Hepatic stellate cell (primary cell): ENCODE data around the gene WASL.
"Not testable (repeated sequence)": the region's sequence is repeated elsewhere in the genome, so short reads cannot be mapped to it uniquely, and the experiment has no call there.

Experiments used
- DNase-seq: peaks from one replicate; pipeline ENCODE4 v3.0.0; 2011; ENCODE audit warnings: low spot score

The WASL gene

DNA sequence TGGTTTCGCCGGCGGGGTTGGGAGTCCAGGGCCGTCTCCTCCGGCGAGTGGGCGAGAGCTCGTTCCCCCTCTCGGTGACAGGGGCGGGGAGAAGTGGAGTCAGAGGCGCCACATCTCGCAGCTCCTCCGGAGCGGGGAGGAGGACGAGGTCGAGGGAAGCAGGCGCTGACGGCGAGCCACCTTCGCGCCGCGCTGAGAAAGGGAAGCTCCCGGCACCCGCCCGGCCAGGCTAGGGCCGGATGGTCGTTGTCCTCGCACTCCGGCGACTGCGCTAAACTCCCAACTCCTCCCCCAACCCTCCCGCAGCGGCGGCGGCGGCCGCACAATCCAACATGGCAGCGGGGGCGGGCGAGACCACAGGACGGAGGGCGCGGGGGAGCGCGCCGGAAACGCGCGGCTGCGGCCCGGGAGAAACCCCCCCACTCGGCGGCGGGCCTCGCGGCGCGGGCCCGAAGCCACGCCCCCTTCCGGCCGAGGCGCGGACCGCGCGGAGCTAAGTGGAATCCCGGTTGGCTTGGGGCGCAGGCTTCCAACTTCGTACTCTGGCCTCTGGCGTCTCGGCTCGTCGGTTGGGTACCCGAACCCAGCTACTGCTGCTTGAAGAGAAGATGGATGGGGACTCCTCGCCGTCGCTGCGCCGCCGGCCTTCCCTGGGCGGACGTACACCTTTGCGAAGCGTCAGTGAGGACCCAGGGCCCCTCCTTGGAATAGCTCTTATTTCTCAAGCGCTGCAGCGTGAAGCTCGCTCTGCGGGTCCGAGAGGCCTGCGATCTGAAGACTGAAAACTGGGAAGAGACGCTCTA is at the start of gene WASL:
WASL (minus strand) TSS at position 270 of the 803 bp plus-strand sequence; CDS start at position 1, 269 bp downstream.
- DNase-seq: peak; percentile 86

DNA sequence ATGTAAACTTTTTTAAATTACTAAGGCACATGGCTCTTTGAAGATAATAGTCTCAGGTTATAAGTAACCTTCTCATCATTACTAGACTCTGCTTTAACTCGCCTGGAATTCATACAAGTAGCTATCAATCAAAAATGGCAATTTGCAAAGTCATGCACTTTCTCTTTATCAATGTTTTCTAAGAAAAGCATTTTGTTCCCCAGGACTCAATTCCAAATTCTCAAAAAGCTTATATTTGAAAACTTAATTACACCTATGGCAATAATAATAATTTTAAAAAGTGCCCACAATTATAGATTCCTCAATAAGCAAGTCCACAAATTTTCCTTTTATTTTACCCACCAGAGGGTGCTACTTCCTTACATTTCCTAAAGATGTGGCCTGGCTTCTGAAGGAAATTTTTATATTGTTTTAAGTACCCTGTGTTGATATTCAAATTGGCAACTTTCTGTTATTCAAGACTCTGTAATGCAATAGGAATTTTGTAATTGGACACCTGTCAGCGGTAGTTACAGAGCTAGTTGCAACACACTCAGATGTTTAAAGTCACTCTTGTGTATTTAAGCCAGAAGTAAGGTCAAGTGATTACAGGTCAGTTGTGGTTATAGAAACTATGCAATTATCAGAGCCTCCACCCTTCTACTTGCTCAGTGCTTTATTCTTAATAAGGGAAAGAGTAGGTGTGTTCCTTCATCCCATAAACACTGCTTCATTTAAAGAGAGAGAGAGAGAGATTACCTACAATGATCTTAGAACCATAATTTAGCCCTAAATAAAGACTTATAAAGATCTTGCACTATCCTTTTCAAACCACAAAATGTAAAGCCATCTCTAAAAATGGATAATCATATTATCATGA is 49.1 kb upstream of the WASL start:
- no peak for DNase-seq

DNA sequence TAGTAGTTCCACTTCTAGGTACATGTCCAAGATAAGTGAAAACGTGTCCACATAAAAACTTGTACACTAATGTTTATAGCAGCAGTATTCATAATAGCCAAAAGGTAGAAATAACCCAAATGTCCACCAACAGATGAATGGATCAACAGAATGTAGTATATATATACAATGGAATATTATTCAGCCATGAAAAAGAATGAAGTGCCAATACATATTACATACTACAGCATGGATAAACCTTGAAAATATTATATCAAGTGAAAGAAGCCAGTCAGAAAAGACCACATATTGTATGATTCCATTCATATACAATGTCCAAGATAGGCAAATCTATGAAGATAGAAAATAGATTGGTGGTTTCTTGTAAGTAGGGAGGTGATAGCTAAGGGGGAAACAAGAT is 47.8 kb upstream of the WASL start:
- no peak for DNase-seq

DNA sequence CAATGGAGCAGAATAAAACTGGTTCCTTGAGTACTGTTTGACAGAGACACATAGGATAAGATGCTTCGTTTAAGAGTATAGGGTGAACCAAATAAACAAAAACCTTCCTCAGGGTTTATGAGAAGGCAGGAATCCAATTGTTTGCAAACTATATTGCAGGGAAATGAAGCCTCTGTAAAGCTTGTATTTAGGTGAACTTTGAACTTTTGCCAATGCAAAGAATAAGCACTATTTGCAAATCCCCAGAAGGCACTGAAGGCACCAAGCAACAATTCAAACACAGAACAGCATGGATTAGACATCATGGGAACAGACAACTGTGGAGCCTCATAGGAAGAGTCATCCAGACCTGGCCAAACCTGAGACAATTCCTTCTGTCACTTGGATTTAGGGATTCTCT is 47.1 kb upstream of the WASL start:
- no peak for DNase-seq

DNA sequence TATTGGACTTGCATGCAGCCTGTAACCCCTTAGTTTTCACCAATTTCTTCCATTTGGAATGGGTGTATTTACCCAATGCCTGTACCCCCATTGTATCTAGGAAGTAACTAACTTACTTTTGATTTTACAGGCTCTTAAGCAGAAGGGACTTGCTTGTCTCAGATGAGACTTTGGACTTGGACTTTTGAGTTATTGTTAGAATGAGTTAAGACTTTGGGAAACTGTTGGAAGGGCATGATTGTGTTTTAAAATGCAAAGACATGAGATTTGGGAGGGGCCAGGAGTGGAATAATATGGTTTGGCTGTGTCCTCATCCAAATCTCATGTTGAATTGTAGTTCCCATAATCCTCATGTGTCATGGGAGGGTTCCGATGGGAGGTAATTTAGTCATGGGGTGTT is 46.3 kb upstream of the WASL start:
- not testable (repeated sequence) for DNase-seq

DNA sequence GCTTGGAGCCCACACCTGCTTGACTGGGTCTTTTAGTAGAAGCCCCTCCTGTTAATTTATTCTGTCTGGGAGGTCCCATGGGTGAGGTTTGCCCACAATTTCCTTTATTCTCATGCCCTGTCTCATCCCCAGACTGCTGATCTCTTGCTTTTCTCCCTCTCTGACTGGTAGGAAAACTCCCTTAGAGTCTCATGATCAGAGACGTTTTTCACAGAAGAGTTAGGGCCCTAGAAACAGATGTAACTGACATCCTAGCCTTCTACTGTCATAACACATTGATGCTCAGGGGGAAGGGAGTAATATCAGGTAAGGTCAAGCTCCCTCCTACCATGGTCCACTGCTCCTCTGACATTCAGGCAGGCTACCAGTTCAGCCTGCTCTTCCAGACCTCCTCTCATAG is 43.7 kb upstream of the WASL start:
- DNase-seq: no peak

DNA sequence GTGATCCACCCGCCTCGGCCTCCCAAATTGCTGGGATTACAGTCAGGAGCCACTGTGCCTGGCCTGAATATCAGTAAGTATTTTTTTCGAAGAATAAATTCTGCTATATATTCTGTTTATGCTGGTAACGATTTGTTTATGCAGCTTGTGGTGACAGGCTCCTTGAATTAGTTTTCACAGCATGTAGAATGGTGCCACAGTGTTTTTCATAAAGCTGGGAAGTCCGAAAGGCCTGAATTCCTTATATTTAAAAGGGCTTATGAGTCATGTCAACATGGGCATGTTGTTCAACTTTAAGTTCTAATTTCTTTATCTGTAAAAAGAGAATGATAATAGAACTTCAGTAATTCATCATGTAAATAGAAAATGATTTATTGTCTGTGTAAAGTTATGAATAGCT is 42.2 kb upstream of the WASL start:
- DNase-seq: no peak

DNA sequence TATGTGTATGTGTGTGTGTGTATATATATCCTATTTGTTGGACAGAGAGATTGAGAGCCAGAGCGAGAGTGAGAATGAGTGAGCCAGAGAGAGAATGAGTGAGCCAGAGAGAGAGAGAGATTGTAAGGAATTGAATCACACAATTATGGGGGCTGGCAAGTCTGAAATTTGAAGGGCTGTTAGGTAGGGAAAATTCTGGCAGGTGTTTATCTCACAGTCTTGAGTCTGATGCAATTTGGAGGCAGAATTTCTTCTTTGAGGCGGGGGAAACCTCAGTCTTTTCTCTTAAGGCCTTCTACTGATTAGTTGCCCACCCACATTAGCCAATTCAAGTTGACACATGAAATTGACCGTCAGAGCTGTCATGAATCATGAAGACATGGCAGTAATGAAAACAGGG is 41.0 kb upstream of the WASL start:
- no peak for DNase-seq

DNA sequence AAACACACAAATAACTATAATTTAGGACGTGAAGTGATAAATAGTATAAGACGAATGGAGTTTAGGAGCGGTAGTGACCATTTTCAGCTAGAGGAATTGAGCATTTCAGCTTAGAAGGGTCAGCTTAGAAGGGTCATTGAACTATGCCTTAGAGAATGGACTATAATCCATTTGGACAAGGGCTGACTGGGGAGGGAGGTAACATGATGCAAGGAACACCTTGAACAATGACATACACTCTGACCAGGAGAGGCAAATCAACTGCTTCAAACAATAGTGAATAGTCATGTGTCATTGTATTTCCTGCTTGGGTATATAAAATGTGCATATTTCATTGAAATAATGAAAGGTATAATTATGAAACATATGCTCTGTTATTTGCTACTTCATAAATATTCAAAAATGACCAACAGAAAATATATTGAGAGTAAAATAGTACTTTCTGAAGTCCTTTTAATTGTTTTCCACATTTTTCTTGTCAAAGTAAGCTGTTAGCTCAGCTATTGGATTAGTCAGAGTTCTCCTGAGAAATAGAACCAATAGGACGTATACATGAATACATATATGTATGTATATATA is 40.5 kb upstream of the WASL start:
- DNase-seq: no peak

DNA sequence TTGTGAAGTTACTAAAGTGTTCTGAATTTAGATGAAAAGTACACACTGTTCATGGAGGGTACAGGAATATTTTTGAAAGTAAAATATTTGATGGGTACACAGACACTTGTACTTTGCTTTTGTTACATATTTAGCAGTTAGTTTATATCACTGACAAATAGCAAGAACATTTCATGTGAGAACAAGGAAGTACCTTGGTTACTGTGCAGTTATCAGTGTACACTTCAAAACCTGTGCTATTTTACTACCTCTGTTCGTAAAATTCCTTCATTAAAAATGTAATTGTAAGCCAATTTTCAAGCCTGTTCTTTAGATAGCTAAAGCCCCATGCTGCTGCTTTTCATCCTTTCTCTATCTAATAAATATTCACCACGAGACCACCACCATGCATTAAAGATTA is 39.8 kb upstream of the WASL start:
- DNase-seq: no peak

DNA sequence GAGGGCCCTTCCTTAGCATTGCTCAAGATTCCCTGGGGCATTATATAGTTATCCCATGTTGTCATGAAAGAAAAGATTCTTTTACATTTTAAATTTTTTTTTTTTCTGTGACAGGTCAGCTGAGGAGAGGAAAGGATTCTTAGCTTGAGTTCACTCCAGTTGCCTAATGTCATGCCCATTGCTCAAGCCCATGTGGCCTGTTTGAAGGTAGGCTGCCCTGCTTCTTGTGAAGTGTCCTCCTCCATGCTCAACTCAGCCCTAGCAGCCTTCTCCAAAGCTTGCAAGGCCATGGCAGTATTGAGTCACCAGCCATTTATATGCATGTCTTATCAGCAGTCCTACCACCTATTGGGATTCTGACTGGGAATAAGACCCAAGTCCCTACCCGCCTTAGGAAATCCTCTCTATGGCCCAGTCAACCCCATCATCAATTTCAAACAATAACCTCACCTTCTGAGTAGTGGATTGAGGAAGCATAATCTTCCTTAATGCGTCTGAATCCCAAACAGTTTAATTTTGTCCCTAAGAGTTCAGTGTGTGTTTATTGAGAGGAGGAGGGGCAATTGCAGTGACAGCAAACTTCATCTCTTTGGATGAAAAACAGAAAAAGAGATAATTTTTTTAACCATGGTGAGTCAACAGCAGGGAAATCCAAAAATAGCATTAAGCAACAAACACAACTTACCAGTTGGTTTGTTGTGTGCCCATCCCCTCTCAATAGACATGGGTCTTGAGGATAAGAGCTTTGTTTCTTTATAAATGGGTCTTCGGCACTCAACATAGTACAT is 38.6 kb upstream of the WASL start:
- DNase-seq: no peak

DNA sequence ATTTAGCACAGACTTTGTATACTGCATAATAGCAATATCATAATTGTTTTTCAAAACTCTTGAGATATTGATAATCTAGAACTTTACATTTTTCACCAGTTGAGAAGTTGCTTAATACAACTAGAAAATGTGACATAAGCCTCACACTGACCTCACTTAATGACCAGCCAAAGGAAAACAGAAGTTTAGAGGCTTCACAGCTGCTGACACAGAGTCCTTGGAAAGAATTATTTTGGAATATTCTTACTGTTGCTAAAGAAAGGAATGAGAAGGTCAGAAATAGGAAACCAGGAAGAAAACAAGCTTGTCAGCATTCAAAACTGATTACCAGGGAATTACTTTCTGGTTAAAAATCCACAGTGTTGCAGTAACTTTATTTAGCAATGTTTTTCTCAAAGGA is 35.5 kb upstream of the WASL start:
- no peak for DNase-seq

DNA sequence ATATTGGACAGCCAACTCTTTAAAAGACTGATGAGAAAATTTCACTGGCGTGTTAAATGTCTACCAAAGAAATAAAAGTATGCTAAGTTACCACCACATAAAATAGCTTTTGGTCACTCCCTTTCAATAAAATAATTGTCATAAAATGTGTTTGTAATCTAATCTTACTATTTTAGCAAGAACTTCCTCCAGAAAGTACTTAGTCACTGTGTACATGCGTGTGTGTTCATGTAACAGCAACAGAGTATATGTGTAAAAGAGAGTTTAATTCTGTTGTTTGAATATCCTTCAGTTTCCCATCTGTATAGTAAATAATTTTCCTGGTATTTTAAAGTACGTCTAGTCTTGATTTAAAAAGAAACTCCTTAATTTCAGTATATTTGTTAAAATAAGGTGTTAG is 35.0 kb upstream of the WASL start:
- DNase-seq: no peak

DNA sequence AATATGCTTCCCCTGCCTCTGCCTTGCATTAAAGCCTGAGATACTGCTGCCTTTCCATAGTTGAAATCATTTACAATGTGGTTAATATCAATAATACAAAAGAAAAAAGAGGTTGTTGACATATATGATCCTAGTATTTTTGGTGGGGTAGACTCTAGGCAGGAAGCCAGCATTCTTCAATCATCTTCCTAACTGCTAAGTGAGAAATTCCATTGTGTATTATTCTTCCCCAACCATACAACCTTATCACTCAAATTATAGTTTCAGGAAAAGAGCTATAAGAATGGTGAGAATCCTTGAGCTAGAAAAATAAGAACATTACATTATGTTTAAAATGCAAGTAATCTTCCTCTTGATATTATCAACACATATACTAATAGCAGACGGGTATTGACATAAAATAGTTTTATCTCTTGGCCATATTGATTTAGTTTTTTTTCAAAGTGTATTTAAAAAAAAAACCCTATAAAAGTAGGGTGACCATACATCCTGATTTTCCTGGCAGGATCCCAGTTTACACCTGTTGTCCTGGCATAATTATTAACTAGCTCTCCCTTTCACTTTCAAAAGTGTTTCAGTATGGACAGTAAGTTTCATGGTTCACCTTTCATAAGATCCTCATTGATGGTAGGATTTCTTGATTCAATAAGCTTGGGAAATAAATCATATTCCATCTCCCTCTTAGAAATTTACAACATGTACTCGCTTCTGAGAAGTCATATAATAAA is 33.4 kb upstream of the WASL start:
- DNase-seq: no peak

DNA sequence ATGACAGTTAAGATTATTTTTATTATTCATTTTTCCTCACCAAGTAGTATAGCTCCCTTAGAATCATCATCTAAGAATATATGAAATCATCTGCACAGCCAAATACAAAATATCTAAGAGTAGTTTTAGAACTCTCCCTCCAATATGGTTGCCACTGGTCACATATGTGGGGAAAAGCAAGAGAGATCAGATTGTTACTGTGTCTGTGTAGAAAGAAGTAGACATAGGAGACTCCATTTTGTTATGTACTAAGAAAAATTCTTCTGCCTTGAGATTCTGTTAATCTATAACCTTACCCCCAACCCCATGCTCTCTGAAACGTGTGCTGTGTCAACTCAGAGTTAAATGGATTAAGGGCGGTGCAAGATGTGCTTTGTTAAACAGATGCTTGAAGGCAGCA is 31.7 kb upstream of the WASL start:
- DNase-seq: not testable (repeated sequence)

DNA sequence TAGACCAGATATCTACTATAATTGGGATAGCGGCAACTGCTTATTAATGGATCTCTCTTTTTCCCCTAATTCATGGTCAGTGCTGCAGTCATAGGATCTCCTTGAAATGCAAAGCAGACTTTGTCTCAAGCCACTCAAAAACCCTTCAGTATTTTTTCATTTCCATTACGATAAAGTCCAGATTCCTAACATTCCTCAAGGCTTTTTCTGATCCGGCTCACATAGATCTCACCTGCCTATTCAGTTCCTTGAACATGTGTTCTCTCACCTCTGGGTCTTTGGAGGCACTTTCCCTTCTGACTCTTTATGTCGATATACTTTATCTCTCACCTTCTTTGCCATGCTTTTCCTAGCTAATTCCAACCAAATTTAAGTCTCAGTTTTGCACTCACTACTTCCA is 25.7 kb upstream of the WASL start:
- no peak for DNase-seq

DNA sequence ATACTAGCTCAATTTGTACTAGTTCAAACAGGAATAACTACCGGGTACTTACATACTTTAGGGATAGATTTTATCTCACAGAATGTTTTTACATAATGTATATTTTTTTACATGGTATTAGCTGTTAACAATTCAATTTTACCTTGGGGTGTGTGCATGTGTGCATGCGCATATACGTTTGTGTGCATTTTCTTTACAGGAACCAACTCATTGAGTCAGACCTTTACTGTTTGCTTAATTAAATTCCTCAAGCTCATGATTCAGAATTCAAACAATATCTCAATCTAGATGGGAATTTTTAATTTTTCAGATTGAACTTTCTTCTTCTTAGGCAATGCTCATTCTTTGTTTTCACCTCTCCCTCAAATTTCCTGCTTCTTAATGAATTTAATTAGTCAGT is 24.7 kb upstream of the WASL start:
- DNase-seq: no peak

DNA sequence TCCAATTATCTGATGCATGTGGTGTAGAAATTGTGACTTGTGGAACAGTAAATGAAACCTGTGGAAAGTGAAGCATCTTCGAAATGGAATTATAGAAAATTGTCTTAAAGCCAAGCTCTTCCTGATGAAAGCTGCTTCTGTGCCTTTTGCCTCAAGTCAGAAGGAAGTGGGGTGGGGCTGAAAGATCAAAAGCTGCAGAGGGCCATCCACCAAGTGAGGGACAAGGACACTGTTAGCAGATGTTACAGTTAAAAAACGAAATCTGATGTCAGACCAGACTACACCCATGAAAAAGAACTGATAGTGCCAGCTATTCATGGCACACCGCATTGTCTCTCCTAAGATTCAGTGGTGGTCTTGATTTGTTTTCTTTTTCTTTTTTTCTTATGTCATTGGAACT is 23.8 kb upstream of the WASL start:
- no peak for DNase-seq

DNA sequence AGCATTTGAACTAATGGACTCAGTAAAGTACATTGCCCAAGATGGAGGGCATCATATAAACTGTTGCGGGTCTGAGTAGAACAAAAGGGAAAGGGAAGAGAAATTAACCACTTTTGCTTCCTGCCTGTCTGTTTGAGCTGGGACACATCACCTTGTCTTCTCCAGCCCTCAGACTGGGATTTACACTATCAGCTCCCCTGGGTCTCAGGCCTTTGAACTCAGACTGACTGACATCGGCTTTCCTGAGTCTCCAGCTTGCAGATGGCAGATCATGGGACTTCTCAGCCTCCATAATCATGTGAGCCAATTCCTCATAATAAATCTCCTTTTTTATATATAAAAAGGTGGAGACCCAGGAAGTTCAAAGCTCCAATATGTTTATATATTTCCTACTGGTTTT is 23.0 kb upstream of the WASL start:
- DNase-seq: no peak

DNA sequence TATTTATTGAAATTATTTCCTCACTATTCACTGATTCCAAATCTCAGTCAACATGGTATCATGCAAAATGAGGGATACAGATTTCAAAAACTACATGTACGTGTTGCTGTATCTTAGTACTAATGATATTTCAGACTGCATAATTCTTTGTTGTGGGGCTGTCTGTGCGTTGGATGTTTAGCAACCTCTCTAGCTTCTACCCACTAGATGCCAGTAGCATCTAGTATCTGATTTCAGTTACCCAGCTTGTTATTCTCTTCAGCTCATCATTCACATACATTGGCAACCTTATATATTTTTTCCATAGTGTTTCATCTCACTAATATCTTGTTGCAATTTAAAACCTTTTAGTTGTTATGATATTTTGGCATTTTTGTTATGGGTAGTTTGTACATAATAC is 22.5 kb upstream of the WASL start:
- DNase-seq: no peak

DNA sequence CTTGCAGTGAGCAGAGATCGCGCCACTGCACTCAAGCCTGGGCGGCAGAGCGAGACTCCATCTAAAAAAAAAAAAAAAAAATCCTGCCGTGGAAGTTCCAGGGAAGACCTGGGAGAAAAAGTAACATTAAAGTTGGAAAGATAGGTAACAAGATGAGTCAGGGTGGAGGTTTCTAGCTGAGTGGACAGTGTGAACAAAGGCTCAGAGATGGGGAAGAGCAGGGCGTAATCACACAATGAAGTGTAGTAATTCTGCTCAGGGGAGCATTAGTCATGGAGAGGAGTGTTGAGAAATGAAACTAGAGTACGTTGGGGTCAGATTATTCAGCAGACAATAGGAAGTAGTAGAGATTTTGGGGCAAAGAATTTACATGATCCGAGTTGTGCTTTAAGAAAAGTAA is 21.6 kb upstream of the WASL start:
- DNase-seq: no peak

DNA sequence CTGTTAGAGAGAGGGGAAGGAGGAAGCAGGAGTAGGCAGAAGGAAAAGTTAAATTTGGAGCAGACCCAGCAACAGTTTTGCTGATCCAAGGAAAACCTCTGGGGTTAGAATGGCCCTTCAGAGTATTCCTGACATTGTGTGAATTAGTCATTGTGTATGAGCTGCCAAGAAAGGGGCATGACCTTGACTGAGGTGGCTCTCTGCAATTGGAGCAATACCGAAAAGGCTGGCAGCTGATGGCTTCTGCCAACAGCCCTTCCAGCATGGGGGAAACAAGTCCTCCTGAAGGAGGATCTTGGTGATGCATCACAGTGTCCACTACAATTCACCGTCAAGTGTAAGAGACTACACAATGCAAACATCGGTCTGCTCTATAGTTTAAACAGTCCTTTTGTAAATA is 20.6 kb upstream of the WASL start:
- DNase-seq: no peak
